Subcutaneous abdominal adipose tissue (tissue), 5 donors: ENCODE results near the gene ITIH1.

Experiments
- H3K27ac ChIP-seq: one replicate; pipeline ENCODE4 v1.7.0; 2013; ENCODE audit warnings: low read depth, mild to moderate bottlenecking, inconsistent platforms, low read length, moderate library complexity
- H3K27me3 ChIP-seq, 5 donors: one replicate each; pipeline ENCODE4 v1.7.0; 2013; ENCODE audit warnings: low read length in 5 of 5, inconsistent platforms in 1 of 5; ENCODE audit not compliant: control insufficient read depth in 5 of 5, insufficient read depth in 4 of 5
- H3K36me3 ChIP-seq, 5 donors: one replicate each; pipeline ENCODE4 v1.7.0; 2013; ENCODE audit warnings: low read length in 5 of 5; ENCODE audit not compliant: control insufficient read depth in 5 of 5, insufficient read depth in 5 of 5
- H3K4me1 ChIP-seq, 5 donors: one replicate each; pipeline ENCODE4 v1.7.0; 2013; ENCODE audit warnings: low read length in 5 of 5, mild to moderate bottlenecking in 3 of 5, moderate library complexity in 1 of 5; ENCODE audit not compliant: control insufficient read depth in 5 of 5, insufficient read depth in 5 of 5
- H3K4me3 ChIP-seq, 5 donors: one replicate each; pipeline ENCODE4 v1.7.0; 2013; ENCODE audit warnings: low read length in 5 of 5, low read depth in 1 of 5
- H3K9ac ChIP-seq, 5 donors: one replicate each; pipeline ENCODE4 v1.7.0; 2013; ENCODE audit warnings: low read length in 5 of 5, mild to moderate bottlenecking in 4 of 5, moderate library complexity in 3 of 5
- H3K9me3 ChIP-seq, 5 donors: one replicate each; pipeline ENCODE4 v1.7.0; 2013; ENCODE audit warnings: low read length in 5 of 5; ENCODE audit not compliant: control insufficient read depth in 5 of 5
- donor health status: healthy.
- donor health status: healthy.
- donor health status: healthy.
- donor health status: healthy.
- donor health status: healthy.

The ITIH1 gene

GRCh38 chr3:52782412-52783210 lies 5.2 kb downstream of the ITIH1 start:
- Histone ChIP-seq H3K36me3 (no peaks in the 10 kb centered on the region), H3K27me3 (peaks cover 0 to 13% (median 5%) of the 10 kb centered on the region in 5 donors), H3K4me3 (no peak overlapping the region), H3K9me3 (no peaks in the 10 kb centered on the region), H3K27ac (no peak overlapping the region), H3K9ac (no peak overlapping the region), H3K4me1 (peaks cover 0 to 14% (median 4%) of the 10 kb centered on the region in 5 donors)

GRCh38 chr3:52783211-52783555 lies 5.8 kb downstream of the ITIH1 start:
- Histone ChIP-seq H3K27ac (no peak overlapping the region), H3K36me3 (no peaks in the 10 kb centered on the region), H3K9me3 (no peaks in the 10 kb centered on the region), H3K4me1 (peaks cover 0 to 15% (median 6%) of the 10 kb centered on the region in 5 donors), H3K27me3 (peaks cover 0 to 13% (median 5%) of the 10 kb centered on the region in 5 donors), H3K9ac (no peak overlapping the region), H3K4me3 (no peak overlapping the region)

GRCh38 chr3:52784021-52784621 lies 6.7 kb downstream of the ITIH1 start:
- Histone ChIP-seq H3K9me3 (no peaks in the 10 kb centered on the region), H3K36me3 (no peaks in the 10 kb centered on the region), H3K27ac (no peak overlapping the region), H3K4me1 (peaks cover 0 to 14% (median 6%) of the 10 kb centered on the region in 5 donors), H3K27me3 (peaks cover 0 to 13% (median 5%) of the 10 kb centered on the region in 5 donors), H3K4me3 (no peak overlapping the region), H3K9ac (no peak overlapping the region)

GRCh38 chr3:52784931-52785590 lies 7.7 kb downstream of the ITIH1 start:
- H3K9ac ChIP-seq = no peak overlapping the region
- no peaks in the 10 kb centered on the region for H3K9me3 ChIP-seq
- H3K36me3 ChIP-seq = no peaks in the 10 kb centered on the region
- peaks cover 0 to 13% (median 5%) of the 10 kb centered on the region in 5 donors for H3K27me3 ChIP-seq
- H3K4me3 ChIP-seq = no peak overlapping the region
- H3K27ac ChIP-seq = no peak overlapping the region
- peaks cover 0 to 9% (median 6%) of the 10 kb centered on the region in 5 donors for H3K4me1 ChIP-seq

GRCh38 chr3:52786330-52787215 lies 9.2 kb downstream of the ITIH1 start:
- no peaks in the 10 kb centered on the region for H3K9me3 ChIP-seq
- peaks cover 0 to 9% (median 6%) of the 10 kb centered on the region in 5 donors for H3K4me1 ChIP-seq
- peaks cover 0 to 13% (median 9%) of the 10 kb centered on the region in 5 donors for H3K27me3 ChIP-seq
- no peak overlapping the region for H3K27ac ChIP-seq
- H3K9ac ChIP-seq = no peak overlapping the region
- no peak overlapping the region for H3K4me3 ChIP-seq
- no peaks in the 10 kb centered on the region for H3K36me3 ChIP-seq

- Histone ChIP-seq H3K36me3 (no peaks in the 10 kb centered on the region), H3K9ac (no peak overlapping the region)
These were observed 9.8 kb downstream of the ITIH1 start for GRCh38 chr3:52787246-52787645.

GRCh38 chr3:52787672-52788625 lies 10.6 kb downstream of the ITIH1 start:
- Histone ChIP-seq H3K27me3 (peaks cover 0 to 7% (median 4%) of the 10 kb centered on the region in 5 donors), H3K4me3 (no peak overlapping the region), H3K9me3 (no peaks in the 10 kb centered on the region), H3K27ac (no peak overlapping the region), H3K36me3 (no peaks in the 10 kb centered on the region), H3K4me1 (peaks cover 0 to 9% (median 6%) of the 10 kb centered on the region in 5 donors), H3K9ac (no peak overlapping the region)

More at GRCh38 chr3:52787246-52787645, 9.8 kb downstream of the ITIH1 start:
- no peak overlapping the region for H3K4me3 ChIP-seq
- H3K27me3 ChIP-seq = peaks cover 0 to 10% (median 8%) of the 10 kb centered on the region in 5 donors
- H3K9me3 ChIP-seq = no peaks in the 10 kb centered on the region
- peaks cover 0 to 9% (median 6%) of the 10 kb centered on the region in 5 donors for H3K4me1 ChIP-seq
- H3K27ac ChIP-seq = no peak overlapping the region

- Histone ChIP-seq H3K4me3 (no peak overlapping the region), H3K9ac (no peak overlapping the region), H3K27ac (no peak overlapping the region), H3K9me3 (no peaks in the 10 kb centered on the region), H3K4me1 (peaks cover 0 to 9% (median 6%) of the 10 kb centered on the region in 5 donors), H3K27me3 (peaks cover 0 to 4% (median 2%) of the 10 kb centered on the region in 5 donors), H3K36me3 (no peaks in the 10 kb centered on the region)
These were observed 11.7 kb downstream of the ITIH1 start for GRCh38 chr3:52788890-52789745.
